ENCODE results near the gene BRMS1.

BRMS1 gene

DNA sequence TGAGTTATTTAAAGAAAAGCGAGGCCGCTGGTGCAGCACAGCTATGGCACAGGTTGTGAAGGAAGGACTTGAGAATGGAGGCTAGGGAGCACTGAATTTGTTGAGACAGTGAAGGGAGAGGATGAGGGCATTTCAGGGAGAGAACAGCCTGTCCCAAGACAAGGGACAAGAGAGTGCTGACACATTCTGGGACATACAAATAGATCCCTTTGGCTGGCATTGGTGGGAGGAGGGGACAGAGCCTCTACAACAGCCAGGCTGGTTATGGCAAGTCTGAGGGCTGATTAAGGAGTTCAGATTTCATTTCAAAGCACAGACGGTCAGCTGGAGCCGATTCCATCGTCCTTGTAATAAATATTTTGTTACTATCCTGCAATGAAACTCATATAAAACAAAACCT lies 28.4 kb upstream of the BRMS1 start:
- H2AFZ ChIP-seq (ENCODE audit: low read length), result no peak overlapping the region
- TF ChIP-seq EZH2phosphoT487 (IDR thresholded peaks at IDR 0.05; ENCODE audit: low read length) (no peak), EZH2 (optimal IDR thresholded peaks at IDR 0.05; ENCODE audit: low read depth, low read length) (no peak)
- TF ChIP-seq, protein P1, sequence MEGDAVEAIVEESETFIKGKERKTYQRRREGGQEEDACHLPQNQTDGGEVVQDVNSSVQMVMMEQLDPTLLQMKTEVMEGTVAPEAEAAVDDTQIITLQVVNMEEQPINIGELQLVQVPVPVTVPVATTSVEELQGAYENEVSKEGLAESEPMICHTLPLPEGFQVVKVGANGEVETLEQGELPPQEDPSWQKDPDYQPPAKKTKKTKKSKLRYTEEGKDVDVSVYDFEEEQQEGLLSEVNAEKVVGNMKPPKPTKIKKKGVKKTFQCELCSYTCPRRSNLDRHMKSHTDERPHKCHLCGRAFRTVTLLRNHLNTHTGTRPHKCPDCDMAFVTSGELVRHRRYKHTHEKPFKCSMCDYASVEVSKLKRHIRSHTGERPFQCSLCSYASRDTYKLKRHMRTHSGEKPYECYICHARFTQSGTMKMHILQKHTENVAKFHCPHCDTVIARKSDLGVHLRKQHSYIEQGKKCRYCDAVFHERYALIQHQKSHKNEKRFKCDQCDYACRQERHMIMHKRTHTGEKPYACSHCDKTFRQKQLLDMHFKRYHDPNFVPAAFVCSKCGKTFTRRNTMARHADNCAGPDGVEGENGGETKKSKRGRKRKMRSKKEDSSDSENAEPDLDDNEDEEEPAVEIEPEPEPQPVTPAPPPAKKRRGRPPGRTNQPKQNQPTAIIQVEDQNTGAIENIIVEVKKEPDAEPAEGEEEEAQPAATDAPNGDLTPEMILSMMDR (IDR thresholded peaks at IDR 0.05; ENCODE audit: low read length), result no peak
- H3K9me3 ChIP-seq (replicated peaks; ENCODE audit: insufficient read depth, low read length), result no peaks in the 10 kb centered on the region

DNA sequence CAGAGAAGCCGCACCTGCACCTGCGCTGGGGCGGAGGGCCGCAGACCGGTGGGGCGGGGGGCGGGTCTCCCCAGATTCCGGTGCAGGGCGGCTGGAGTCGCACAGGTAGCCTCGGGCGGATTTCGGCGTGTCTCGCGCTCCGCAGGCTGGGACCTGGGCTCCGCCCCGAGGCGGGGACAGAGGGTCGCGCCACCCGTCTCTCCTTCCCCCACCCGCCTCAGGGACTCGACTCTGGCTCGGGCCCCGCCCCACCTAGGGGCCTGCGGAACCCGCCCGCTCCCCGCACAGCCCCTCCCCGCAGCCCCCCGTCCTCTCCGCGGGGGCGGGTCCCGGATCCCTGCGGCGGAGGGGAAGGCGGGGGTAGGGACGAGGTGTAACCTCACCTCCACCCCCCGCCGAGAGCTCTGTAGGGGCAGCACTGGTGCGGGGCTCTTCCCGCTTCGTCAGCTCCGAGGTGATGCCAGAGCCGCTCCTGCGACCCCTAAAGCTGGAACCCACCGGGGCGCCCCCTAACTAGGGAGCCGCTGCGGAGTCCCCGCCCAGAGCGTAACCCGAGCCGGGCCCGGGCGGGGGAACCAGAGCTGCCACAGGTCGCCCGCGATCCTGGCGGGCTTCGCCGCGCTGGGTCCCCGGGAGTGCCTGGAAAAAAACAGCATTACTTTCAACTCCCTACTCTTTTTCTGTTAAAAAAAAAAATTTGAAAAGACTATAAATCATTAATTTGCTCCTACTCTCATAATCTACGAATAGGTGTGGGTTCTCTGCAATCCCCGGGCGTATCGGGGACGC lies 26.9 kb upstream of the BRMS1 start, which contains the start of gene SLC29A2:
TSS of gene SLC29A2 (minus strand) at position 134 of the 789 bp plus-strand sequence. CDS start 169 bp downstream, outside the sequence.
- Histone ChIP-seq H3K9me3 (replicated peaks; ENCODE audit: insufficient read depth, low read length) (no peaks in the 10 kb centered on the region), H3K4me2 (ENCODE audit: low read depth, low read length) (peak within 1 kb of the TSS; percentile 84; the same call in 1 of the 2 replicates), H4K20me1 (ENCODE audit: insufficient read depth, low read length) (no peaks in the 10 kb centered on the region), H2AFZ (ENCODE audit: low read length) (peak within 1 kb of the TSS; percentile 63; the same call in 1 of the 2 replicates), H3K27me3 (replicated peaks; ENCODE audit: insufficient read depth, low read length) (peaks cover 85% of the 10 kb centered on the region), H3K36me3 (replicated peaks; ENCODE audit: insufficient read depth, low read length) (no peaks in the 10 kb centered on the region), H3F3A (ENCODE audit: insufficient read depth, low read length) (no peaks in the 10 kb centered on the region), H3K9me2 (replicated peaks; ENCODE audit: insufficient read depth, low read length) (no peaks in the 10 kb centered on the region), H3K9ac (ENCODE audit: low read length) (no peak within 1 kb of the TSS), H3K79me2 (ENCODE audit: low read length) (no peaks in the 10 kb centered on the region), H3K4me1 (ENCODE audit: low read length) (no peaks in the 10 kb centered on the region), H3K27ac (ENCODE audit: low read length) (no peak within 1 kb of the TSS), H3K4me3 (ENCODE audit: low read length) (peak within 1 kb of the TSS; percentile 57)
- TF ChIP-seq EZH2phosphoT487 (IDR thresholded peaks at IDR 0.05; ENCODE audit: low read length) (no peak), EZH2 (optimal IDR thresholded peaks at IDR 0.05; ENCODE audit: low read depth, low read length) (no peak)
- TF ChIP-seq, protein P1 (IDR thresholded peaks at IDR 0.05; ENCODE audit: low read length), result no peak
- no peak for DNase-seq

More for the DNA sequence above, 28.4 kb upstream of the BRMS1 start:
- Histone ChIP-seq H3K36me3 (replicated peaks; ENCODE audit: insufficient read depth, low read length) (no peaks in the 10 kb centered on the region), H3K27me3 (replicated peaks; ENCODE audit: insufficient read depth, low read length) (peaks cover 83% of the 10 kb centered on the region), H3K9ac (ENCODE audit: low read length) (no peak overlapping the region), H3K27ac (ENCODE audit: low read length) (no peak overlapping the region), H3F3A (ENCODE audit: insufficient read depth, low read length) (no peaks in the 10 kb centered on the region), H3K9me2 (replicated peaks; ENCODE audit: insufficient read depth, low read length) (no peaks in the 10 kb centered on the region), H3K4me2 (ENCODE audit: low read depth, low read length) (no peak overlapping the region), H3K79me2 (ENCODE audit: low read length) (no peaks in the 10 kb centered on the region), H3K4me1 (ENCODE audit: low read length) (no peaks in the 10 kb centered on the region), H3K4me3 (ENCODE audit: low read length) (no peak overlapping the region), H4K20me1 (ENCODE audit: insufficient read depth, low read length) (no peaks in the 10 kb centered on the region)
- no peak for DNase-seq

DNA sequence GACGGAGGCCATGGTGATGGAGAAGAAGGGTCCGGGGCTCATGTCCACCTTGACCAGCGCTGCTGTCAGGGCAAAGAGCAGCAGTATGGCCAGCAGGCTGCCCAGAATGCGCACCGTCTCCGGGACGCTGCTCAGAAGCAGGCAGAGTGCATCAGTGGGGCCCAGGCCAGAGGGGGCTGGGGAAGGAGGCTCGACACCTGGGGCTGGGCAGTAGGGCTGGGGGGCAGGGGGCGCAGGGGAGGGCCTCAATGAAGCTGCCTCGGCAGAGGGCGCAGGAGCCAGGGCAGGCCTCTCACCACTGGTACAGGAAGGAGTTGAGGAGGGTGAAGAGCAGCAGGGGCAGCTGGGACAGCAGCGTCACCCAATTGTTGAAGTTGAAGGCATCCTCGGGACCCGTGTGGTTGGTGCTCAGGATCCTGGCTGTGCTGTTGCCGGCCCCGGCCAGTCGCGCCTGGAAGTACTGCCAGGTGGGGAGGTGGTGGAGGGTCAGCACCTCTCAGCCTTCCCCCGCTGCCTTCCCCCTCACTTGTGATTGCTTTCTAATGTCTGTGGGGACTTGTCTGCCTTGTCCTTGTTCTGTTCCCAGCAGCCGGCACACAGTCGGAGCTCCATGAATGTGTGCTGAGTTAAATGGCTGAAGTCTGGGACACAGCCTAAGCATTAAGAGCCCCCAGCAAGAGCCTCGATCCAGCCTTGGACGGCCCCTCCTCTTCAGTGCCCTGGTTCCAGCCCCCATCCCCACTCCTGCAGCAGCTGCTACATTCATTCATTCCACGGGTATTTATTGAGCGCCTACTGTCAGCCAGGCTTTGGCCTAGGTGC lies 24.4 kb upstream of the BRMS1 start:
- Histone ChIP-seq H3K4me1 (ENCODE audit: low read length) (no peaks in the 10 kb centered on the region), H3K4me3 (ENCODE audit: low read length) (no peak overlapping the region), H3K9ac (ENCODE audit: low read length) (no peak overlapping the region), H3F3A (ENCODE audit: insufficient read depth, low read length) (no peaks in the 10 kb centered on the region), H3K79me2 (ENCODE audit: low read length) (no peaks in the 10 kb centered on the region), H3K27me3 (replicated peaks; ENCODE audit: insufficient read depth, low read length) (peaks cover 88% of the 10 kb centered on the region), H3K4me2 (ENCODE audit: low read depth, low read length) (no peak overlapping the region), H4K20me1 (ENCODE audit: insufficient read depth, low read length) (no peaks in the 10 kb centered on the region), H3K9me2 (replicated peaks; ENCODE audit: insufficient read depth, low read length) (no peaks in the 10 kb centered on the region), H2AFZ (ENCODE audit: low read length) (no peak overlapping the region), H3K27ac (ENCODE audit: low read length) (no peak overlapping the region), H3K9me3 (replicated peaks; ENCODE audit: insufficient read depth, low read length) (no peaks in the 10 kb centered on the region), H3K36me3 (replicated peaks; ENCODE audit: insufficient read depth, low read length) (no peaks in the 10 kb centered on the region)
- no peak for DNase-seq
- TF ChIP-seq, protein P1 (IDR thresholded peaks at IDR 0.05; ENCODE audit: low read length), result no peak
- TF ChIP-seq EZH2phosphoT487 (IDR thresholded peaks at IDR 0.05; ENCODE audit: low read length) (no peak), EZH2 (optimal IDR thresholded peaks at IDR 0.05; ENCODE audit: low read depth, low read length) (no peak)

All from MM.1S (cell line).